Measurements from ENCODE around the gene CDK17. TPM values are rescaled to one million over a fixed set of nuclear protein-coding genes. Genes with fewer than 3 reads are reported as not detected.

CDK17 gene
- total and polyA plus RNA-seq, 9 of the 15 experiments (the other 6 are each of a cell fraction or from before 2014, with no cell fraction given), result 4.8 to 39.3 (median 21.6) TPM

DNA sequence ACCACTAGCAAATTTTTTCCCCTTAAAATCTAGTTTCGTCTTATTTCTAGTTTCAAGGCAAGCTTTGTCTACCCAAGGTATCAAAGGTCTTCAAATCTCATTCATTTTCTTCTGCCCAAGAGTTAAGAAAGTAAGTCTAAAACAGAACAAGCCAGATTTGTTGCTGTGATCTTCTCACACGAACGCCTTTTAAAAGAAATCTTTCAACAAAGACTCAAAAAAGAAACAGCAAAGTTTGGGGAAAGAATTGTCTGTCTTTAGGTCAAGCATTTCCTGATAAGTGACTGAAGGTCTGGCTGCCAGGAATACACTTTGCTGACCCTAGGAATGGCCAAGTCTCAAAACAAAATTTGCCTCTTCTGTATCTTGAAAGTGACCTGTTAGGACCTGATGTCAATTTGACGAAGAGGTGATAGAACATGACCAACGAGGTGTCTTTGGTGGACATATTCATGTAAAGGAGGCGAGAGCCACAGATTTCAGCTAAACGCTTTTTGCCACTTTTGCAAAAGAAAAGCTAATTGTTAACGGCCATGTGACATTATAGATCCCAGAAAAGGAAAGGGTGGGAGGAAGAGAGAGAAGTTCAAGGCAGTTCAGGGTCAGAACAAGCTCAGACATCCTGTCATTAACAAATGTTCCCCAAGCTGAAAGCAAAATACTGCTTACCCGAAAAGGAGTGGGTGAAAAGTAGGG, 1.7 kb downstream of the CDK17 start (continued):
- TF ChIP-seq ZNF76 (CRISPR knock-in tag; IDR thresholded peaks at IDR 0.05; ENCODE audit: borderline replicate concordance) (no peak), ZBTB40 (IDR thresholded peaks at IDR 0.05) (peak; percentile 32; the same call in 1 of the 2 replicates), ZBTB40 (CRISPR knock-in tag; IDR thresholded peaks at IDR 0.05) (no peak), AFF4 (CRISPR knock-in tag; IDR thresholded peaks at IDR 0.05) (0 out of 2 replicates have a peak, but pooled peaks have one; percentile 50), CHD4 (IDR thresholded peaks at IDR 0.05; ENCODE audit: insufficient read depth, insufficient replicate concordance, low read depth, low read length, poor library complexity, severe bottlenecking) (no peak), SREBF1 (IDR thresholded peaks at IDR 0.05; ENCODE audit: borderline replicate concordance, low read depth, low read length) (no peak), AFF1 (IDR thresholded peaks at IDR 0.05; ENCODE audit: low read depth in 1 of 2, partially characterized antibody in 2 of 2) (peak in 1 of 2 experiments; percentile 24), BDP1 (IDR thresholded peaks at IDR 0.05; ENCODE audit: insufficient read depth, insufficient read length) (no peak)

Data from K562 (cell line).